Vagina (tissue), 2 donors: ENCODE results near the gene APP.

ENCODE experiments used
- CTCF ChIP-seq, 3 experiments: fragments of 450-650 bp in 2 of 3; fragments of 200-600 bp in 1 of 3; sonication (generic) in 1 of 3; IDR thresholded peaks; one replicate each; pipeline ENCODE4 v1.5.1; 2017 to 2019; ENCODE audit warnings: antibody characterized with exemption in 3 of 3, mild to moderate bottlenecking in 2 of 3, moderate library complexity in 2 of 3
- POLR2A ChIP-seq, 2 donors: fragments of 450-650 bp; IDR thresholded peaks; one replicate each; pipeline ENCODE4 v1.6.1; 2017; ENCODE audit warnings: antibody characterized with exemption in 2 of 2, mild to moderate bottlenecking in 2 of 2, moderate library complexity in 2 of 2

DNA sequence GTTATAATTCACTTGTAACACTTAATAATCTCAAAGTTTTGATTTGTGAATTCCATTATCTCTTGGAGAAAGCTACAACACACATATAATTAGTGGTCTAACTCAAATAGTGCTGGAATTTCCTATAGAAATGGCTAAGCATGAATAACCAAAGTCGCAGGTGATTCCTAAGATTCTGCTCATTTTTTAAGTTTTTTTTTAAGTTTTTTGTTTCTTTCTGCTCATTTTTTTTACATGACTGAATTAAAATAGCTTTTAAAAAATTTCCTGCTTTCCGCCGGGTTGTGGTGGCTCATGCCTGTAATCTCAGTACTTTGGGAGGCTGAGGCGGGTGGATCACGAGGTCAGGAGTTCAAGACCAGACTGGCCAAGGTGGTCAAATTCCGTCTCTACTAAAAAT is 90.4 kb downstream of the APP start:
- TF ChIP-seq CTCF (IDR thresholded peaks at IDR 0.05), result no peak
- no peak for TF ChIP-seq POLR2A (IDR thresholded peaks at IDR 0.05)
